GM18868 (cell line): Measurements from ENCODE around the gene WDR90.

Source experiments
- ATAC-seq: cut with Tn5 transposase; IDR thresholded peaks from one replicate; pipeline ENCODE4 v1.9.1; 2021; ENCODE audit warnings: mild to moderate bottlenecking, moderate library complexity; ENCODE audit not compliant: unreplicated experiment

Gene WDR90

DNA sequence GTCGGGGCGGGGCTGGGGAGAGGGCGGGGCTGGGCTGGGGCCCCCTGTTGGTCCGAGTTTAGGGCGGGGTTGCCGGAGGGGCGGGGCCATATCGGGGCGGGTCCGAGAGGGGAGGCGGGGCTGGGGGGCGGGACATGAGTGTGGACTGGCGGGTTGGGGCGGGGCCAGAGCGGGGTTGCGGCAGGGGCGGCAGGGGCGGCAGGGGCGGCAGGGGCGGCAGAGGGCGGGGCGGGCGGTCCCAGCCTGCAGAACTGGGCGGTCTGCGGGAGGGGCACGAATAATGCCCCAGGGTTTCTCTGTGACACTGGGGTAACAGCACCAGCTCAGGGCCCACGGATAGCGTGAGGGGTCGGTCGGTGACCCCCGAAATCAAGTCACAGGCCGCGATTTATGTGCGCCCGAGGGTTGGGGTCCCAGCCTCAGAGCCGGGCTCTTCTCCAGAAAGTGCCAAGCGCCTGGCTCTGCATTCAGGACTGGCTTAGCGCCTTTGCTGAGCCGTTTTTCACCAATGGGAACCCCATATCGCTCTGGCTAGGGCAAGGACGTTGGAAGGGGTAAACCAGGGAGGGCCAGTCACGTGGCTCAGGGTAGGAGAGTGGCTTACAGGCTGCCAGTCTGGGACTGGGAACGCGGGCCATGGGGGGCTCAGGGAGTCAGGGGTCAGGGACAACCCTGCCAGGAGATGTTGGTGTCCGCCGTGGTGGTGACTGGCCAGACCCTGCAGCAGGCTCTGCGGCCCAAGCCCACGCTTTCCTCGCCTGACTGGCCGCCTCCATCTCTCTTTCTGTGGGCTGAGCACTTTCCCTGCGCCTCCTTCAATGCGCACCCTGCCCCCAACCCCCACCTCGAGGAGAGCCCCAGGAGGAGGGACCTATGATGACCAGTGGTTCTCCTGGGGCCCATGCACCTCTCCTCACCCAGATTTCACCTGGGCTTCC, 11.8 kb upstream of the WDR90 start:
- ATAC-seq, result no peak

DNA sequence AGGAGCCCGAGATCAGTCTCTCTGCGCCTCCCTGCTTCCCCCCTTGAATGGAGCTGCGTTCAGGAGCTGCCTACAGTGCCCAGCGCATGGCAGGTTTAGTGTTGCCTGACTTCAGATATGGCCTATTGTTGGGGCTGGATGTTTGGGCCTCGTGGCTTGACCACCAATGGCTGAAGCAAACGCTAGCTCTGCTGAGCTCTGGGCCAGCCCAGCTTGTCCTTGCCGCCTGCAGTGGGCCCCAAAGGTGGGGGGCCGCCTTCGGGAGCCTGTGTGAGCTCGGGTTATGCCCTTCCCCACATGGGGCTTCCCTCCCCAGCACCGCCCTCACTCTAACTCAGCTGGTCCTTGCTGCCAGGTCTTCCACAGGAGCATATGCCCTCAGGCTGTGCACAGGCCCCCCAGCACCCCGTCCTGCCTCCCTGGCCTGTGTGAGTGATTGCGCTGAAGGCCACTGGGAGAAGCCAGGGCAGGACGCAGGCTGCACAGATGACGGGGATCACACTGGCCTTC, 11.1 kb upstream of the WDR90 start:
- ATAC-seq, result no peak

GRCh38 chr16:638836-639235, 10.3 kb upstream of the WDR90 start:
- ATAC-seq, result no peak

DNA sequence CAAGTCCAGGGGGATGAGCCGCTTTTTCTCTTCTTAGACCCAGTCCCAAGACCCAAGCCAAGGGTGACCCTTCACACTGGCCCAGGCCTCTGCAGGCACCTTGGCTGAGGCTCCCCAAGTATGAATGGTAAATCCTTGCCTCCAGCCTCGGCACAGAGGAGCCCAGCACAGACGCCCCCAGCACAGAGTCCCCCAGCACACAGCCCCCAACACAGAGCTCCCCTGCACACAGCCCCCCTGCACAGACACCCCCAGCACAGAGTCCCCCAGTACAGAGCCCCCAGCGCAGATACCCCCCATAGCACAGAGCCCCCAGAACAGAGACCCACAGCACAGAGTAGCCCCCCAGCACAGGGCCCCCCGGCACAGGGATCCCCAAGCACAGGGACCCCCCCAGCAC, 8.6 kb upstream of the WDR90 start:
- ATAC-seq, result no peak

GRCh38 chr16:641326-642188, 7.6 kb upstream of the WDR90 start, which contains the start of gene MCRIP2:
Gene MCRIP2, plus strand, starts transcription at chr16:641828. Its CDS starts 164 bp downstream, at chr16:641992.
- no peak for ATAC-seq

- no peak for ATAC-seq
These were observed 6.7 kb upstream of the WDR90 start for GRCh38 chr16:642189-643049.

GRCh38 chr16:643050-643368, 6.2 kb upstream of the WDR90 start:
- no peak for ATAC-seq

DNA sequence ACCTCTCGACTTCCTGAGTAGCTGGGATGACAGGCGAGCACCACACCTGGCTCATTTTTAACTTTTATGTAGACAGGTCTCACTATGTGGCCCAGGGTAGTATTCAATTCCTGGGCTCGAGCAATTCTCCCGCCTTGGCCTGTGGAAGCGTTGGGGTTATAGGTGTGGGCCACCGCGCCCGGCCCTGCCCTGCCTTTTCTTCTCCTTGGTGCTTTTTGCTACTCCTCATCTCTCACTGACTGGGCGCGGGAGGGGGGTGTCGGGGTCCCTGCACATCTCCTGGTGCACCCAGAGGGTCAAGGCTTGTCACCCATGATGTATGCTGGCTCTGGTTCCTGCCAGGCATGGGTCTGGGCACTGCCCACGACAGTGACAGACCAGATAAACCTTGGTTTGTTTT, 4.6 kb upstream of the WDR90 start:
- no peak for ATAC-seq

GRCh38 chr16:645852-646678, 3.1 kb upstream of the WDR90 start:
- ATAC-seq, result no peak

- no peak for ATAC-seq
These were observed 2.4 kb upstream of the WDR90 start for GRCh38 chr16:646679-647172.

GRCh38 chr16:647173-647902, 1.8 kb upstream of the WDR90 start:
- ATAC-seq, result no peak

DNA sequence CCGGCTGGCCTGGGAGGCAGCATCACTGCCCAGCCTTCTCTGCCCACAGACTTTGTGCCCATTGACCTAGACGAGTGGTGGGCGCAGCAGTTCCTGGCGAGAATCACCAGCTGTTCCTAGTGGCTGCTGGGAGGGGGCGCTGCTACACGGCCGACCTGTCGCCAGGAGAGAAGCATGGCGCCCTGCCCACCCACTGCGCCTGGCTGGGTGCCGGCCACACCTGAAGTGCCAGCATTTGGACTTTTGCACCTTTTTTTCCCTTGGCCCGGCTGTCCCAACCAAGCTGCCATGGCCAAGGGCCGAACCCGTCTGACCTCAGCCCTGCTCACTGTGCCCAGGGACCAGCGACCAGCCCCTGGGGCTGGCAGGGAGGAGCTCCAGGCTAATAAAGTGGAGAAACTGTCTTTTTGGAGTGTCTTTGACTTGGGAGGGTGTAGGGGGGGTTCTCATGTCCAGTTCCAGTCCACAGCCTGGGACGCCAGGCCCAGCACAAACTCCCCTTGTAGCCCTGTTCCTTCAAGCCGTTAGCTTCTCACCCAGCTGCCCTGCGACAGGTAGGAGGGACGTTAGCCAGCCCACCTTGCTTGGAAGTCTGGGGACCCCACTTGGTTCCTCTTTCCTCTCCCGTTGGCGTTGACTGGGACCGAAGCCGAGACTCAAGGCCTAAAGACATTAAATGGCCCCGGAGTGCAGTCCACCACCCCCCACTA, 939 bp upstream of the WDR90 start:
- ATAC-seq, result no peak

GRCh38 chr16:649631-650030, 466 bp downstream of the WDR90 start:
- peak; percentile 18 for ATAC-seq

GRCh38 chr16:651844-652243, 2.7 kb downstream of the WDR90 start:
- no peak for ATAC-seq

- no peak for ATAC-seq
These were observed 3.5 kb downstream of the WDR90 start for GRCh38 chr16:652454-653305.

- no peak for ATAC-seq
These were observed 4.9 kb downstream of the WDR90 start for GRCh38 chr16:654034-654433.

GRCh38 chr16:657487-657886, 8.3 kb downstream of the WDR90 start:
- no peak for ATAC-seq
